Gastrocnemius medialis (tissue), 4 donors: ENCODE measurements around the gene WDFY4. TPM values are rescaled to one million over a fixed set of nuclear protein-coding genes. Genes with fewer than 3 reads are reported as not detected.

Experiments
- ATAC-seq, 2 donors: fragments of 150-250 bp; one replicate each; pipeline ENCODE4 v1.9.1; 2016
- DNase-seq, 2 donors: peaks; one replicate each; pipeline ENCODE4 v3.0.0-alpha.2; 2019
- H3K27ac ChIP-seq, 4 donors: fragments of 200-600 bp; sonication (generic); 1 replicate in 1 of 4; 2 replicates in 3 of 4; pipeline ENCODE4 v1.5.1; 2016 to 2018; ENCODE audit warnings: mild to moderate bottlenecking in 2 of 4, moderate library complexity in 1 of 4
- H3K27me3 ChIP-seq, 3 donors: fragments of 200-600 bp; sonication (generic) in 2 of 3; 1 replicate in 1 of 3; 2 replicates in 2 of 3; pipeline versions ENCODE4 v1.5.1 to v1.6.0; 2016 to 2019; ENCODE audit warnings: mild to moderate bottlenecking in 1 of 3, moderate library complexity in 1 of 3
- H3K36me3 ChIP-seq, 2 donors: fragments of 200-600 bp; sonication (generic) in 1 of 2; one replicate each; pipeline ENCODE4 v1.5.1; 2017 to 2018
- H3K4me1 ChIP-seq, 2 donors: fragments of 200-600 bp; sonication (generic) in 1 of 2; one replicate each; pipeline ENCODE4 v1.5.1; 2016 to 2017; ENCODE audit warnings: mild to moderate bottlenecking in 2 of 2
- H3K4me3 ChIP-seq, 4 donors: fragments of 200-600 bp; sonication (generic) in 3 of 4; 1 replicate in 1 of 4; 2 replicates in 3 of 4; pipeline ENCODE4 v1.5.1; 2016 to 2019; ENCODE audit warnings: mild to moderate bottlenecking in 2 of 4
- H3K9me3 ChIP-seq, 3 donors: fragments of 200-600 bp; sonication (generic) in 2 of 3; 1 replicate in 1 of 3; 2 replicates in 2 of 3; pipeline ENCODE4 v1.5.1; 2016 to 2019
- POLR2A ChIP-seq, 2 donors: fragments of 450-650 bp; IDR thresholded peaks; one replicate each; pipeline ENCODE4 v1.6.1; 2017; ENCODE audit warnings: antibody characterized with exemption in 2 of 2, mild to moderate bottlenecking in 2 of 2, moderate library complexity in 2 of 2
- in situ Hi-C, 4 donors: fragments of 200-750 bp; cut with MboI; loops; one replicate each; pipeline versions ENCODE4 v1.15.0 to v1.8.0; 2017; ENCODE audit warnings: low sequenced_read_pairs in 4 of 4
- intact Hi-C: fragments of 100-400 bp; cut with DNase I; formaldehyde crosslinking; loops from one replicate; pipeline ENCODE4 v1.15.1; 2023; ENCODE audit warnings: low total_unique reads
- total RNA-seq, 4 donors: library from RNA; depleted of rRNA; stranded (reverse); fragments of >200 nt; gene quantifications; one replicate each; pipeline versions ENCODE4 v1.1.0 to v1.2.3, GENCODE V29; 2016
- TF ChIP-seq, protein P1 (sequence below), 5 experiments: fragments of 450-650 bp in 3 of 5; fragments of 200-600 bp in 2 of 5; sonication (generic) in 2 of 5; IDR thresholded peaks in 4 of 5; conservative IDR thresholded peaks in 1 of 5; 1 replicate in 4 of 5; 2 replicates in 1 of 5; pipeline ENCODE4 v1.5.1; 2016 to 2019; ENCODE audit warnings: antibody characterized with exemption in 5 of 5, mild to moderate bottlenecking in 3 of 5, moderate library complexity in 3 of 5

WDFY4 gene
- total RNA-seq, 4 donors from 2014 or later, result 0.29 to 0.94 (median 0.59) TPM

DNA sequence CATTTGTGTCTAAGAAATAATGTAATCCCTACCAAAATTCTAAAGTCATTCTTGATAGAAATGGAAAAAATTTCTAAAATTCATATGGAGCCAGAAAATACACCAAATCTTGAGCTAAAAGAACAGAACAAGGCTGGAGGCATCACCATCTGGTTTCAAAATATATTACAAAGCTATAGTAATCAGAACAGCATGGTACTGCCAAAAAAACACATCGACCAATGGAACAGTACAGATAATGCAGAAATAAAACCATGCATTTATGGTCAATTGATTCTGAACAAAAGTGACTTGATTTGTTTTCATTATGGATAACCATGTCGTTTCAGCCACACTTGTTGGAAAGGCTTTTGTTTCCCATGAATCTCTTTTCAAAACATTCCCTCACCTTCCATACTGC, 7.0 kb upstream of the WDFY4 start:
- ATAC-seq (no peak), DNase-seq (no peak)
- intact Hi-C loops, result no loop called here
- Histone ChIP-seq H3K36me3 (no peaks in the 10 kb centered on the region), H3K4me1 (no peaks in the 10 kb centered on the region), H3K4me3 (no peak overlapping the region), H3K27ac (no peak overlapping the region), H3K27me3 (no peaks in the 10 kb centered on the region), H3K9me3 (peaks cover 0 to 5% (median 0%) of the 10 kb centered on the region in 3 donors)
- no peak for TF ChIP-seq POLR2A (IDR thresholded peaks at IDR 0.05)
- TF ChIP-seq, protein P1, sequence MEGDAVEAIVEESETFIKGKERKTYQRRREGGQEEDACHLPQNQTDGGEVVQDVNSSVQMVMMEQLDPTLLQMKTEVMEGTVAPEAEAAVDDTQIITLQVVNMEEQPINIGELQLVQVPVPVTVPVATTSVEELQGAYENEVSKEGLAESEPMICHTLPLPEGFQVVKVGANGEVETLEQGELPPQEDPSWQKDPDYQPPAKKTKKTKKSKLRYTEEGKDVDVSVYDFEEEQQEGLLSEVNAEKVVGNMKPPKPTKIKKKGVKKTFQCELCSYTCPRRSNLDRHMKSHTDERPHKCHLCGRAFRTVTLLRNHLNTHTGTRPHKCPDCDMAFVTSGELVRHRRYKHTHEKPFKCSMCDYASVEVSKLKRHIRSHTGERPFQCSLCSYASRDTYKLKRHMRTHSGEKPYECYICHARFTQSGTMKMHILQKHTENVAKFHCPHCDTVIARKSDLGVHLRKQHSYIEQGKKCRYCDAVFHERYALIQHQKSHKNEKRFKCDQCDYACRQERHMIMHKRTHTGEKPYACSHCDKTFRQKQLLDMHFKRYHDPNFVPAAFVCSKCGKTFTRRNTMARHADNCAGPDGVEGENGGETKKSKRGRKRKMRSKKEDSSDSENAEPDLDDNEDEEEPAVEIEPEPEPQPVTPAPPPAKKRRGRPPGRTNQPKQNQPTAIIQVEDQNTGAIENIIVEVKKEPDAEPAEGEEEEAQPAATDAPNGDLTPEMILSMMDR (IDR thresholded peaks at IDR 0.05 in 4 of 5, conservative IDR thresholded peaks at IDR 0.05 in 1 of 5), result no peak
- in situ Hi-C loops, result no loop called here

DNA sequence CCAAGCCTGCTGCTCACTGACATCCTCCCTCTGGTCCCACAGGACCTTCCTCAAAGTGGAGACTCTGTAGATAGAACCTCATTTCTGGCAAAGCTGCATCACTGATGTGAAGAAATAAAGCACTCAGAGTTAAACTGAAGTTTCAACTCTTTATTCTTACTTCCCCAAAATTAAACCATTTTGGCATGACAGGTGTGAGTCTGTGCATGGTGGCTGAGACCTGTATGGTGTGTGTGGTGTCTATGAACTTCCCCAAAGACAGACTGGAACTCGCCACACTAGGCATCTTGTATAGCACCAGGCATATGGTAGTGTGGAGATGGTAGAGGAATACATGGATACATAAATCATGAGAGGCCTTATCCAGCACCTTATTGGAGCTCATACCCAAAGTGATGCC, 6.6 kb upstream of the WDFY4 start:
- H3K4me3 ChIP-seq, result no peak overlapping the region
- ATAC-seq, result no peak

DNA sequence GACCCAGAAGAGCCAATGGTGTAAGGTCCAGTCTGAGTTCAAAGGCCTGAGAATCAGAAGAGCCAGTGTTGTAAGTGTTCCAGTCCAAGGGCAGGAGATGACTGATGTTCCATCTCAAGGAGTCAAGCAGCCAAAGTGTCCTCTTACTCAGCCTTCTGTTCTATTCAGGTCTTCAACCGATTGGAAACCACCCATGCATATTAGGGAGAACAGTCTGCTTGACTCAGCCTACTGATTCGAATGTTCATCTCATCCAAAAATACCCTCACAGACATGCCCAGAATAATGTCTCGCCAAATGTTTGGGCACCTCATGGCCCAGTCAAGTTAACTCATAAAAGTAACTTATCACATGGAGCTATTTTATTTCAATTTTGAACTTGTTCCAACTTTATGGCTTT, 2.9 kb upstream of the WDFY4 start:
- no peak for ATAC-seq
- Histone ChIP-seq H3K4me1 (no peaks in the 10 kb centered on the region), H3K27ac (no peak overlapping the region), H3K4me3 (no peak overlapping the region), H3K27me3 (no peaks in the 10 kb centered on the region), H3K9me3 (peaks cover 0 to 5% (median 0%) of the 10 kb centered on the region in 3 donors), H3K36me3 (no peaks in the 10 kb centered on the region)
- DNase-seq, result no peak
- no peak for TF ChIP-seq POLR2A (IDR thresholded peaks at IDR 0.05)
- TF ChIP-seq, protein P1 (IDR thresholded peaks at IDR 0.05 in 4 of 5, conservative IDR thresholded peaks at IDR 0.05 in 1 of 5), result no peak
- intact Hi-C loops (no loop called here), in situ Hi-C loops (no loop called here)

More for the DNA sequence above, 6.6 kb upstream of the WDFY4 start:
- Histone ChIP-seq H3K27ac (no peak overlapping the region), H3K36me3 (no peaks in the 10 kb centered on the region), H3K9me3 (peaks cover 0 to 5% (median 0%) of the 10 kb centered on the region in 3 donors), H3K4me1 (no peaks in the 10 kb centered on the region), H3K27me3 (no peaks in the 10 kb centered on the region)
- TF ChIP-seq, protein P1 (IDR thresholded peaks at IDR 0.05 in 4 of 5, conservative IDR thresholded peaks at IDR 0.05 in 1 of 5), result no peak
- TF ChIP-seq POLR2A (IDR thresholded peaks at IDR 0.05), result no peak
- in situ Hi-C loops (no loop called here), intact Hi-C loops (no loop called here)
- no peak for DNase-seq

DNA sequence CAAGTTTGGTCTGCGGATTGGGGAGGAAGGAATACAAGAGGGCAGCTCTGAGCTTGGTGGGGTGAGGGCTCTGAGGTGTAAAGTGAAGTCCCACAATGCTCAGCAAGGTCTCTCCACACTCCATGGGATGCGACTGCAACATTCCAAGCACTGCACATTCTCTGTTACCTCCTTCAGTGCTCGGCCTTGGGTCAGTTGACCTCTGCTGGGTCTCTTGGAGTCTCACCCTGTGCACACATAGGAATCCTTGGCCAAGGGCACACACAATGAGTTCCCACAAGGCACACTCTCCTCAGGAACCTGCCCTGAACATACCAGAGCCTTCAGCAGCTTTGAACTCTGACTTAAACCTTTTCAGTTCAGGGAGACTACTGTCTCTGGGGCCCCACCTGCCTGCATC, 2.4 kb upstream of the WDFY4 start:
- in situ Hi-C loops, result no loop called here

More for the DNA sequence above, 2.4 kb upstream of the WDFY4 start:
- TF ChIP-seq, protein P1 (IDR thresholded peaks at IDR 0.05 in 4 of 5, conservative IDR thresholded peaks at IDR 0.05 in 1 of 5), result no peak
- TF ChIP-seq POLR2A (IDR thresholded peaks at IDR 0.05), result no peak
- ATAC-seq, result no peak
- Histone ChIP-seq H3K4me3 (no peak overlapping the region), H3K27me3 (no peaks in the 10 kb centered on the region), H3K9me3 (peaks cover 0 to 3% (median 0%) of the 10 kb centered on the region in 3 donors), H3K4me1 (no peaks in the 10 kb centered on the region), H3K27ac (no peak overlapping the region), H3K36me3 (no peaks in the 10 kb centered on the region)
- intact Hi-C loops, result no loop called here
- DNase-seq, result no peak
